Kidney capillary endothelial cell (primary cell): ENCODE data around the gene SPPL2C.

ENCODE experiments used
- DNase-seq: peaks from one replicate; pipeline ENCODE4 v3.0.0-alpha.2; 2018; ENCODE audit warnings: low spot score

SPPL2C gene

DNA sequence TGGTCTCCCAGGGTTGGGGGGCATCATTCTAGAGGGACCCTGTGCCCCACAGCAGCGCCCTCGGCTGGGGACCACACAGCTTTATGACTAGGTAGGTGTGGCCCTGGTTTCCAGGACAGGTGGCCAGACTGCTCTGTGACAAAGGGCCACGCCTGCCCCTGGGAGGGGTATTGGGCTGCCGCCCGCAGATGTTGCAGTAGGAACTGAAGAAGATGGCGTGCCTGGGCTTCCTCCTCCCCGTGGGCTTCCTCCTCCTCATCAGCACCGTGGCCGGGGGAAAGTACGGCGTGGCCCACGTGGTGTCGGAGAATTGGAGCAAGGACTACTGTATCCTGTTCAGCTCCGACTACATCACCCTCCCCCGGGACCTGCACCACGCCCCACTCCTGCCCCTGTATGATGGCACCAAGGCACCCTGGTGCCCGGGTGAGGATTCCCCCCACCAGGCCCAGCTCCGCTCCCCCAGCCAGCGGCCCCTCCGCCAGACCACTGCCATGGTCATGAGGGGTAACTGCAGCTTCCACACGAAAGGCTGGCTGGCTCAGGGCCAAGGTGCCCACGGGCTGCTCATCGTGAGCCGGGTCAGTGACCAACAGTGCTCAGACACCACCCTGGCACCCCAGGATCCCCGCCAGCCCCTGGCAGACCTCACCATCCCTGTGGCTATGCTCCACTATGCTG, at the start of gene SPPL2C:
Gene SPPL2C (plus strand): TSS at position 187 of the 681 bp plus-strand sequence. CDS start 26 bp downstream, at position 213.
- no peak for DNase-seq

DNA sequence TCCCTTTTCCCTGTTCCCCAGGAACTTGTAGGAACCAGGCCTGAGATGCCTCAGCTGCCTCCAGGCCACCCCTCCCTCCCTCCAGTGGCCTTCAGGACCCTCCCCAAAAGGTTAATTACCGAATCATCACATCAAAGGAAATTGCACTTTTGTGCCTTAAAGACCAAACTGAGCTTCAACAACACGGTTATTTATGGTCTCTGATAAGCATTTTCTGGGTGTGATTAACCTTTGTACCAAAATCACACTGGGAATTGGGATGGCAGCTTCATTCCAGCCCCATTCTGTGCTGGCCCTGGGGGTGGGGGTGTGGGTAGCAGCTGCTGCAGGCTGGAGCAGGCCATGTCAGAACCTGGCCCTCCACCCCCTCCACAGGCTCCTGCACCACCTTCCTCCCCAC, 43.9 kb upstream of the SPPL2C start:
- no peak for DNase-seq

GRCh38 chr17:45801421-45801820, 43.3 kb upstream of the SPPL2C start:
- no peak for DNase-seq

GRCh38 chr17:45808845-45809244, 35.8 kb upstream of the SPPL2C start:
- no peak for DNase-seq

GRCh38 chr17:45809499-45809898, 35.2 kb upstream of the SPPL2C start:
- DNase-seq: no peak

DNA sequence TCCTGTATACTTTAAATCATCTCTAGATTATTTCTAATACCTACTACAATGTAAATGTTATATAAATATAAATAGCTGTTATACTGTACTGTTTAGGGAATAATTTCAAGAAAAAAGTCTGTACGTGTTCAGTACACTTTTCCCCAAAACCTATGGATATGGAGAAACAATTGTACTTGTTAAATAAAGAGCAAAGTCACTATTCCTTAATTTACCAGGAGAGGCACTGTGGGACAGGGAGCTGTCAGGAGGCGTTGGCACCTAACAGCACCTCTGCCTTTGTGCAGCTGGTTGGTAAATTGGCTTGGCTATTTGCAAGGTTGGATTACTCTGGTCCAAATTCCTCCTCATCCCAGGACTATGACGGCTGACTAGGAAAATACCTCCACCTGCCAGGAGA, 32.6 kb upstream of the SPPL2C start:
- no peak for DNase-seq

DNA sequence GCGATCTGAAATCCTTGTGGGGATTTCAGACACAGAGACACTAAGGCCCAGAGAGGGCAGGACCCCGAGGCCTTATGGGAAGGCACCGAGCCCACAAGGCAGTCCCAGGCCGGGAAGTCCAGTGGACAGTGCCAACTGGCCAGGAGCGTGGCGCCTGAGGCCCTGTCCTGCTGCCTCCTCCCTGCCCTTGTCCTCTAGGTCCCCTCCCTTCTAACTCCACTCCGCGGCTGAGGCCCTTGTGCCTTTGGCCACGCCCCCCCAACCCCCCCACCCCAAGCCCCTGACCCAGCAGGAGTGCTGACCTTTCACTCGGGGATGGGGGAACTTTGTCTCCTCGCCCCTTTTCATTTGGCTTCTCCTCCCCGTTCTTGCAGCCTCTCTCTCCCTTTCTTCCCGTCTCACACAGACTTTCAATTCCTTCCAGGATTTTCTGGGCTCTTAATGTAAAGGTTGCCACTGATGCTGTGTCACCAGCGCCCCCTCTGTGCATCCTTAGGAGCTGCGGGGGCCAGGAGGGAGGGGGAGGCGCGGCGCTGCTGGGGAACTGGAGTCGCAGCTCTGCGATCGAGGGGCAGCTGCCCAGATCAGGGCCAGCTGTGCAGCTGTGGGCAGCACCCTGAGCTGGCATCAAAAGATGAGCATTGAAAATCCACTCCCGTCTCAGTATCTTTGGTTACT, 31.5 kb upstream of the SPPL2C start:
- no peak for DNase-seq

DNA sequence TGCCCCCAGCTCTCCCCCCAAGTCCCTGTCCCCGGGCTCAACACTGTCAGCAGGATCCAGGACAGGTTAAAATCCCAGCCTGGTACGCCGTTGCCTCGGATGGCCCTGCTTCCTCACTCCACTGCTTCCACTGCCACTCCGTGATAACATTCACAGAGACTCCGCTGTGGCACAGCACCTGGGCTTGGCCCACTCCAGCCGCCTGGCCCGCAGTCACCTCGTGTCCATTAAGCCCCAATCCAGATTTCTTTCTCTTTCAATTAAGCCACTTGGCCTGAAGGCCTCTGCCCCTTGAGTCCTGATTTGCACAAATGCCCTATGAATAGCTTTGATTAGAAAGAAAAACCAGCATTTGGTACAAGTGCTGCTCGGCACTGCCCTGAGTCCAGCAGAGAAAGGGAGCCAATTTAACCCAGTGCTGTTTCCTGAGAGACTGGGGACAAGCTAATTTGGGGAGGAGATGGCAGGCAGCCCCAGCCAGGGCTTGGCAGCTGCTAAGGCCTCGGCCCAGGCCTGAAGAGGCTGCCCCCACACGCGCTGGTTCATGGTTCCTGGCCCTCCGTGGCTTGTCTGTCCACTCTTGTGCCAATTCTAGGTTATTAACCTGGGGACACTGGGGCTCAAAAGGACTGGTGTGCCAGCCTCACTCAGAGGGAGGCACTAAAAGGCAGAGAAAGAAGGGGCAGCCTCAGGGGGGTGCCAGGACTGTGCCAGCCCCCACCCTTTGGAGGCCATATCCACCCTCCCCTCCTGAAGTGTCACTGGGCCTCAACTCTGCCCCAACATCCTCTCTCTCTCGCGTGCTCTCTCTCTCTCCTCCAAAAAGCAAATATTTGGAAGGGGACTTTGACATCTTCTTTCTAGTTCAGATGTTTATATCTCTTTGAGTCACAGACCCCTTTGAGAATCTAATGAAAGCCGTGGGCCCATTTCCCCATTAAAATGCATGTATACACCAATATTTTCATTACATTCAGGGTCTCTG, 29.8 kb upstream of the SPPL2C start:
- no peak for DNase-seq

DNA sequence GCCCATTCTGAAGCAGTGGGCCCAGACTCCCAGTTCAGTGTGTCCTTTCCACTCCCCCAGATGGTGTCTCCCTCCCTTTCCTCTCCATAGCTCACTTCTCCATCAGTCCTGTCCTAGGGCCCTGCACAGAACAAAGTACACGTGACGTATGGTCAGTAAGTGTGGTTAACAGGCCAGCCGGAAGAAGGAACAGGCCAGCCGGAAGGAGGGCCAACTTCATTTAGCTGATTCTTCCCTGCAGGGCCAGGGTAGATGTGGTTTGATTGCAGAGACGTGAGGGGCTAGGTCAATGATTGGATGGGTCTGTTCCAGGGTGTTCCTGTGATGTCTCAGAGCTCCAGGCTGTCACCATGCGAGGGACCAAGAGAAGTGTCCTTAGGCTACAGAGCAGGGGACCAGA, 28.9 kb upstream of the SPPL2C start:
- DNase-seq: no peak

DNA sequence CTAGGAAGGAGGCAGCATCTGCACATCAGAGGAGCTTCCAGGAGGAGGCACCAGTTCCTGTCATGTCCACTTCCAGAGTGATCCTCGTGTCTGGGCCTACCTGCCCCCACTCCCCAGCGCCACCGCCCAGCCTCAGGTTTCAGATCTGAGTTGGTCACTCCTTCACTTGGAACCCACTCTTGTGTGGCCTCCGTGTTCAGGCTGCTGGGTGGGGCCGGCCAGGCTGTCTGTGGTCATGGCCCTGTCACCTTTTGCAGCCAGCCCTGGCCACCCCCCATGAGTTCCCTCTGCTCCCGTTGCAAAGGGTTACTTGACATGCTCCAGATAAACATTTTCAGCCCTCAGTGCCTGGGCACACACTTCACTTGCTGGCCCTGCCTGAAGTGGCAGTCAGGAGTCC, 26.6 kb upstream of the SPPL2C start:
- no peak for DNase-seq

- no peak for DNase-seq
Measured at GRCh38 chr17:45818699-45819098, 26.0 kb upstream of the SPPL2C start.

- no peak for DNase-seq
Measured at GRCh38 chr17:45819632-45820031, 25.0 kb upstream of the SPPL2C start.

- no peak for DNase-seq
Measured at GRCh38 chr17:45820052-45820780, 24.5 kb upstream of the SPPL2C start.

DNA sequence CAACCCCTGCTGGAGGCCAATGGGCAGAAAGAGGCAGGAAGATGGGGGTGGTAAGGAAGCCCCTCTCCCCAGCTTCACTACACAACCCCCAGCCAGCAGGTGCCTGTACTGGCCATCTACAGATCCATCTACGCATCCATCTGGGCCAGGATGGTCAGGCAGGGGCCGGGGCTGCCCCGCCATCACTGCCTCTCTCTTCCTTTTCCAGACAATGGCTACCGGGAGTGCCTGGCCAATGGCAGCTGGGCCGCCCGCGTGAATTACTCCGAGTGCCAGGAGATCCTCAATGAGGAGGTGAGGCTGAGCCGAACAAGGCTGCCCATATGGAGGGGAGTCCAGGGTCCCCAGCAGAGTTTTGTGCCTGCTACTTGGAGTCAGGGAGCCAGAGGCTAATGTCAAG, 23.5 kb upstream of the SPPL2C start:
- no peak for DNase-seq

- no peak for DNase-seq
Measured at GRCh38 chr17:45823598-45823997, 21.1 kb upstream of the SPPL2C start.

DNA sequence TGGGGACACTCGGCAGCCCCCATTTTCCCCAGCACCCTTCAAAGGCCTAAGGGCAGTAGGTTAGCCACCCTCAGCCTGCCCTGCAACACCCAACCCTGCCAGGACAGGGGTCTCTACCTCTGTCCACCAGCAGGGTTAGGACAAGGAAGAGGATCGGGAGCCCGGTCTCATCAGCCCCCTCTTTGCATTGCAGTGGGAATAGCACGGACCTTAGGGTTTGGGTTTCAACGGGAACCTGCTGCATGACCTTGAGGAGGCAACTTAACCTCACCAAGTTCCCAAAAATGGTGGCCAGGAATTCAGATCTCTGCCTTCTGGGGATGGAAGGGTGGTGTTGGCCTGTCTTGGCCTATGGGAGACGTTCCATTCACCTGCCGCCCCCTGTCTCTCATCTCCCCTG, 20.2 kb upstream of the SPPL2C start:
- DNase-seq: no peak

- no peak for DNase-seq
Measured at GRCh38 chr17:45824901-45825492, 19.7 kb upstream of the SPPL2C start.

DNA sequence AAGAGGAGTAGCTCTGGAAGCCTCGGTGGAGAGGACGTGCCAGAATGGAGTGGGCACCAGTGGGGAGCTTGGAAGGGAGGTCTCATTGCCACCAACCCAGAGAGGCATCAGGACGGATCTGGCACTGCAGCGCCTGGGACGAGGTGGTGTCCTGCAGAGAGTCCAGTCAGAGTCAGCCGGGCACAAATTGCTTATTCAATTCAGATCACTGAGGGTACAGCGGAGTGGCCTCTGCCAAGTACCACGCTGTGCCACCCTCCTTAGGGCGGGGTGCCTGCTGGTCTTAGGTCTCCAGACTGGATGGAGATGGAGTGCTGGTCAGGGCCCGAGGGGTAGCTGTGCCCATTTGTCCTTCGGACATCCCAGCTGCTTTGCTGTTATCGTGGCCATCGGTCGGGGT, 18.9 kb upstream of the SPPL2C start:
- DNase-seq: no peak

- no peak for DNase-seq
Measured at GRCh38 chr17:45826919-45827588, 17.6 kb upstream of the SPPL2C start.

GRCh38 chr17:45828171-45828570, 16.5 kb upstream of the SPPL2C start:
- no peak for DNase-seq

- DNase-seq: no peak
Measured at GRCh38 chr17:45828582-45829133, 16.0 kb upstream of the SPPL2C start.
